22Rv1 (cell line): ENCODE measurements around the gene SLC44A4.

ENCODE experiments used
- H3K27ac ChIP-seq: fragments of 450-650 bp; 2 replicates; pipeline ENCODE4 v1.5.1; 2017
- ZFX ChIP-seq: fragments of 450-650 bp; IDR thresholded peaks from 2 replicates; pipeline ENCODE4 v1.6.1; 2017; ENCODE audit warnings: antibody characterized with exemption, borderline replicate concordance
- TF ChIP-seq, protein P1 (sequence below): fragments of 450-650 bp; IDR thresholded peaks from 2 replicates; pipeline ENCODE4 v1.5.1; 2017; ENCODE audit warnings: mild to moderate bottlenecking

Gene SLC44A4

GRCh38 chr6:31844507-31844906 lies 34.3 kb downstream of the SLC44A4 start:
- TF ChIP-seq, protein P1, sequence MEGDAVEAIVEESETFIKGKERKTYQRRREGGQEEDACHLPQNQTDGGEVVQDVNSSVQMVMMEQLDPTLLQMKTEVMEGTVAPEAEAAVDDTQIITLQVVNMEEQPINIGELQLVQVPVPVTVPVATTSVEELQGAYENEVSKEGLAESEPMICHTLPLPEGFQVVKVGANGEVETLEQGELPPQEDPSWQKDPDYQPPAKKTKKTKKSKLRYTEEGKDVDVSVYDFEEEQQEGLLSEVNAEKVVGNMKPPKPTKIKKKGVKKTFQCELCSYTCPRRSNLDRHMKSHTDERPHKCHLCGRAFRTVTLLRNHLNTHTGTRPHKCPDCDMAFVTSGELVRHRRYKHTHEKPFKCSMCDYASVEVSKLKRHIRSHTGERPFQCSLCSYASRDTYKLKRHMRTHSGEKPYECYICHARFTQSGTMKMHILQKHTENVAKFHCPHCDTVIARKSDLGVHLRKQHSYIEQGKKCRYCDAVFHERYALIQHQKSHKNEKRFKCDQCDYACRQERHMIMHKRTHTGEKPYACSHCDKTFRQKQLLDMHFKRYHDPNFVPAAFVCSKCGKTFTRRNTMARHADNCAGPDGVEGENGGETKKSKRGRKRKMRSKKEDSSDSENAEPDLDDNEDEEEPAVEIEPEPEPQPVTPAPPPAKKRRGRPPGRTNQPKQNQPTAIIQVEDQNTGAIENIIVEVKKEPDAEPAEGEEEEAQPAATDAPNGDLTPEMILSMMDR = no peak
- no peak for TF ChIP-seq ZFX
- H3K27ac ChIP-seq = no peak overlapping the region

- H3K27ac ChIP-seq = peak overlapping the region; percentile 42
- TF ChIP-seq, protein P1 = no peak
- TF ChIP-seq ZFX = no peak
These were observed 36.7 kb downstream of the SLC44A4 start for GRCh38 chr6:31842053-31842452.

DNA sequence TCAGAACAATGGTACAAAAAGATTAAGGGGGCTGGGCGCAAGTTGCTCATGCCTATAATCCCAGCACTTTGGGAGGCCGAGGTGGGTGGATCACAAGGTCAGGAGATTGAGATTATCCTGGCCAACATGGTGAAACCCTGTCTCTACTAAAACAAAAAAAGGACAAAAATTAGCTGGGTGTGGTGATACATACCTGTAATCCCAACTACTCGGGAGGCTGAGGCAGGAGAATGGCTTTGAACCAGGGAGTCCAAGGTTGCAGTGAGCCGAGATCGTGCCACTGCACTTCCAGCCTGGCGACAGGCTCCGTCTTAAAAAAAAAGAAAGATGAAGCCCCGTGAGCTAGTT lies 39.0 kb downstream of the SLC44A4 start:
- peak overlapping the region; percentile 42; the same call in 1 of the 2 replicates for H3K27ac ChIP-seq

GRCh38 chr6:31838968-31839367 lies 39.8 kb downstream of the SLC44A4 start:
- TF ChIP-seq, protein P1 = no peak
- no peak for TF ChIP-seq ZFX
- H3K27ac ChIP-seq = peak overlapping the region; percentile 25; the same call in 1 of the 2 replicates

DNA sequence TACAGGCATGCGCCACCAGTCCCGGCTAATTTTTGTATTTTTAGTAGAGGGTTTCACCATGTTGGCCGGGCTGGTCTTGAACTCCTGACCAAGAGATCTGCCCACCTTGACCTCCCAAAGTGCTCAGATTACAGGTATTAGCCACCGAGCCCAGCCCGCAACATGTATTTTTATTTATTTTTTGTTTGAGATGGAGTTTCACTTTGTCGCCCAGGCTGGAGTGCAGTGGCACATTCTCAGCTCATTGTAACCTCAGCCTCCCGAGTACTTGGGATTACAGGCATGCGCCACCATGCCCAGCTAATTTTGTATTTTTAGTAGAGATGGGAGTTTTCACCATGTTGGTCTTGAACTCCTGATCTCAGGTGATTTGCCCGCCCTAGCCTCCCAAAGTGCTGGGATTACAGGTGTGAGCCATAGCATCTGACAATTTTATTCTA lies 40.7 kb downstream of the SLC44A4 start:
- H3K27ac ChIP-seq = peak overlapping the region; percentile 95

DNA sequence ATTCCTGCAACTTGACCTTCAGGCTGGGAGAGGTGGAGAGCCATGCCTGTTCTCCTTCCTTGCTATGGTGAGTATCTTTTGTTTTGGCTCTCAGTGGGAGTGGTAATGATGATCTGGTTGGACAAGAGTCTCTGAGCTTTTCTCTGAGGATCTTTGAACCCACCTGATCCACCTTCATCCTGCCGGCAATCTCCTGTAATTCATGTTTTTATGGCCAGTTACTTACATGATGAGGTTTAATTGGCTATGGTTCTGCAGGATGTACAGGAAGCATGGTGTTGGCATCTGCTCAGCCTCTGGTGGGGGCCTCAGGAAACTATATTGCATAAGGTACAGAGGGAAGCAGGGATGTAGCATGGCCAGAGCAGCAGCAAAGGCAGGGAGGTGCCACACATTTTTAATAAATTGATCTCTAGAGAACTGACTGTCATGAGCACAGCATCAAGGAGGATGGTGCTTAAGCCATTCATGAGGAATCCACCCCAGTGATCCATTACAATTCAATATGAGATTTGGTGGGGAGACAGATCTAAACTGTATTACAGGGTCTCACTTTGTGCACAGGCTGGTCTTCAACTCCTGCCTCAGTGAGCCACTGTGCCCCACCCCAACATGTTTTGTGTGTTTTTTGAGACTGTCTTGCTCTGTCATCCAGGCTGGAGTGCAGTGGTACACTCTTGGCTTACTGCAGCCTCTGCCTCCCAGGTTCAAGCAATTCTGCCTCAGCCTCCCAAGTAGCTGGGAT lies 41.3 kb downstream of the SLC44A4 start:
- TF ChIP-seq, protein P1 = no peak
- TF ChIP-seq ZFX = no peak
- H3K27ac ChIP-seq = peak overlapping the region; percentile 95

- no peak for TF ChIP-seq ZFX
- TF ChIP-seq, protein P1 = no peak
- peak overlapping the region; percentile 95 for H3K27ac ChIP-seq
These were observed 42.1 kb downstream of the SLC44A4 start for GRCh38 chr6:31836474-31837368.

DNA sequence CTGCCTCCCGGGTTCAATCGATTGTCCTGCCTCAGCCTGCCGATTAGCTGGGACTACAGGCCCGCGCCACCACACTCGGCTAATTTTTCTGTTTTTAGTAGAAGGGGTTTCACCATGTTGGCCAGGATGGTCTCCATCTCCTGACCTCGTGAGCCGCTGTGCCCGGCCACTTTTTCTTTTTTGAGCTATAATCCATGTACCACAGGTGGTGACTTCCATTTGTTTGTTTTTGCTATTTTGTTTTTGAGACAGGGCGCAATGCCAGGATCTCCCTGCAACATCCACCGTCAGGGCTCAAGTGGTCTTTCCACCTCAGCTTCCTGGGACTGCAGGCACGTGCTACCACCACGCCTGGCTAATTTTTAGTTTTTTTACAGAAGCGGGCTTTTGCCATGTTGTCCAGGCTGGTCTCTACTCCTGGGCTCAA lies 42.7 kb downstream of the SLC44A4 start:
- H3K27ac ChIP-seq = peak overlapping the region; percentile 95
- TF ChIP-seq, protein P1 = no peak
- no peak for TF ChIP-seq ZFX
